Lung (tissue), 12 donors: ENCODE measurements around the gene ABHD12. TPM values are rescaled to one million over a fixed set of nuclear protein-coding genes. Genes with fewer than 3 reads are reported as not detected.

Experiments used
- ATAC-seq: fragments of 200-7000 bp; cut with Tn5 transposase; one replicate; pipeline ENCODE4 v1.9.1; 2020; ENCODE audit warnings: moderate number of reproducible peaks; ENCODE audit not compliant: insufficient read depth, low FRiP score
- DNase-seq, 3 donors: peaks; one replicate each; pipeline ENCODE4 v3.0.0-alpha.2; 2013 to 2017
- H3K27ac ChIP-seq, 2 donors: one replicate each; pipeline ENCODE4 v1.5.1; 2013; ENCODE audit warnings: mild to moderate bottlenecking in 2 of 2, moderate library complexity in 2 of 2, control low read depth in 1 of 2, inconsistent platforms in 1 of 2, low read depth in 1 of 2, low read length in 1 of 2
- H3K27me3 ChIP-seq, 3 donors: one replicate each; pipeline ENCODE4 v1.5.1; 2013; ENCODE audit warnings: low read length in 2 of 3; ENCODE audit not compliant: control insufficient read depth in 3 of 3, insufficient read depth in 3 of 3
- H3K36me3 ChIP-seq, 4 donors: one replicate each; pipeline ENCODE4 v1.5.1; 2013; ENCODE audit warnings: low read length in 4 of 4, mild to moderate bottlenecking in 1 of 4, moderate library complexity in 1 of 4; ENCODE audit not compliant: control insufficient read depth in 4 of 4, insufficient read depth in 4 of 4
- H3K4me1 ChIP-seq, 5 donors: one replicate each; pipeline ENCODE4 v1.5.1; 2013; ENCODE audit warnings: low read length in 5 of 5, mild to moderate bottlenecking in 2 of 5, moderate library complexity in 1 of 5; ENCODE audit not compliant: control insufficient read depth in 5 of 5, insufficient read depth in 5 of 5
- H3K4me3 ChIP-seq: one replicate; pipeline ENCODE4 v1.5.1; 2013; ENCODE audit warnings: mild to moderate bottlenecking, control low read depth, moderate library complexity
- H3K9ac ChIP-seq, 2 donors: one replicate each; pipeline ENCODE4 v1.5.1; 2013; ENCODE audit warnings: low read length in 2 of 2, control low read depth in 1 of 2; ENCODE audit not compliant: insufficient read depth in 1 of 2
- H3K9me3 ChIP-seq, 4 donors: one replicate each; pipeline ENCODE4 v1.5.1; 2013; ENCODE audit warnings: low read length in 3 of 4, mild to moderate bottlenecking in 1 of 4, moderate library complexity in 1 of 4; ENCODE audit not compliant: control insufficient read depth in 4 of 4, insufficient read depth in 3 of 4
- CTCF ChIP-seq: IDR thresholded peaks from 2 replicates; pipeline ENCODE4 v1.5.1; 2012; ENCODE audit warnings: mild to moderate bottlenecking; ENCODE audit errors: control extremely low read depth, extremely low read depth
- WGBS, 2 donors: extraction: QIAGEN DNeasy Blood & Tissue Kit; methylation state at CpG; one replicate each; pipeline ENCODE4 v1.1.7; 2013; 5-methylcytosine and 5-hydroxymethylcytosine counted together
- polyA plus RNA-seq, 2 donors: library from polyadenylated mRNA; stranded (reverse); fragments of 200-250 nt; gene quantifications; one replicate each; pipeline ENCODE4 v1.2.1, GENCODE V29; 2013
- total RNA-seq, 2 donors: library from RNA; depleted of rRNA in 1 of 2; stranded (reverse); fragments of >200 nt in 1 of 2; gene quantifications; one replicate each; pipeline ENCODE4 v1.2.1, GENCODE V29; 2014 to 2021
- donor health status: control.
- donor health status: control.
- donor health status: Bipolar disorder and iron deficiency.
- donor health status: healthy.
- donor health status: DM: yes; HTN: yes; CAD: no.

Gene ABHD12
- total and polyA plus RNA-seq, 4 donors = 34.3 to 58.1 (median 44.6) TPM

DNA sequence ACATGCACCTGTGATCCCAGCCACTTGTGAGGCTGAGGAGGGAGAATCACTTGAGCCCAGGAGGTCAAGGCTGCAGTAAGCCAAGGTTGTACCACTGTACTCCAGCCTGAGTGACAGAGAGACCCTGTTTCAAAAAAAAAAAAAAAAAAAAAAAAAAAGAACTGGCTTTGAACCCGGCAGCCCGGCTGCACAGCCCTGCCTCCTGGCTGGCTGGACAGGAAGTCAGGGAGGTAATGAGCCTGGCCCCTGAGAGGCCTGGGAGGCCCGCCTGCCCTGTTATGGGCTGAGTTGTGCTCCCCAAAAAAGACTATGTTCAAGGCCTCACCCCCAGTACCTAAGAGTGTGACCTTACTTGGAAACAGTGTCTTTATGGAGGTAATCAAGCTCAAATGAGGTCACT is 65.6 kb downstream of the ABHD12 start:
- Histone ChIP-seq H3K27ac (peak overlapping the region in 1 of 2 donors; percentile 56), H3K4me3 (no peak overlapping the region)

DNA sequence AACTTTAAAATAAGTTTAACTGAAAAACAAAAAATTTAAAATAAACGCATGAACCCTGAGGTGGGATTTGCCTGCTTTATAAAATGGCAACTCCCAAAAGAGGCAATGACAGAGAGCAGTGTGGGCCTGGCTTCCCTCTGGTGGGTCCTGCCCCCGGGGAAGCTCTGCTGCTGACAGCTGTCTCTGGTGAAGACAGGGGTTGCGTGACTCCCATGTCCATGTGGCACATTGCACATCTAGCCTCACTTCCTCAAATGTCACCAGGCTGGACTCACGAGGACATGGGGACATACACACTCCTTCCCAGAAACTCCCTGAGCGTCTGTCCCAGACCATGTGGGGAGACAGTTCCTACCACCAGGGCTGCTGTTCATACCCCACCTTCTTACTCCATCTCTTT is 66.2 kb downstream of the ABHD12 start:
- peaks cover 0 to 7% (median 0%) of the 10 kb centered on the region in 5 donors for H3K4me1 ChIP-seq
- no peak overlapping the region for H3K4me3 ChIP-seq
- H3K27me3 ChIP-seq = no peaks in the 10 kb centered on the region
- H3K36me3 ChIP-seq = peaks cover 0 to 12% (median 7%) of the 10 kb centered on the region in 4 donors
- DNase-seq (no peak), ATAC-seq (peak; percentile 78)
- no peak overlapping the region for H3K9ac ChIP-seq
- WGBS, 2 donors = 45 to 71% methylated on average over 5 of the region's 5 CpGs
- H3K9me3 ChIP-seq = peaks cover 0 to 5% (median 0%) of the 10 kb centered on the region in 4 donors
- no peak overlapping the region for H3K27ac ChIP-seq
- no peak for TF ChIP-seq CTCF

More for the DNA sequence above, 65.6 kb downstream of the ABHD12 start:
- peaks cover 0 to 11% (median 7%) of the 10 kb centered on the region in 4 donors for H3K36me3 ChIP-seq
- H3K4me1 ChIP-seq = peaks cover 0 to 7% (median 0%) of the 10 kb centered on the region in 5 donors
- no peak for TF ChIP-seq CTCF
- H3K27me3 ChIP-seq = no peaks in the 10 kb centered on the region
- 56 to 78% methylated on average over 3 of the region's 3 CpGs for WGBS, 2 donors
- H3K9me3 ChIP-seq = peaks cover 0 to 5% (median 0%) of the 10 kb centered on the region in 4 donors
- no peak for ATAC-seq
- H3K9ac ChIP-seq = no peak overlapping the region
- DNase-seq = no peak

DNA sequence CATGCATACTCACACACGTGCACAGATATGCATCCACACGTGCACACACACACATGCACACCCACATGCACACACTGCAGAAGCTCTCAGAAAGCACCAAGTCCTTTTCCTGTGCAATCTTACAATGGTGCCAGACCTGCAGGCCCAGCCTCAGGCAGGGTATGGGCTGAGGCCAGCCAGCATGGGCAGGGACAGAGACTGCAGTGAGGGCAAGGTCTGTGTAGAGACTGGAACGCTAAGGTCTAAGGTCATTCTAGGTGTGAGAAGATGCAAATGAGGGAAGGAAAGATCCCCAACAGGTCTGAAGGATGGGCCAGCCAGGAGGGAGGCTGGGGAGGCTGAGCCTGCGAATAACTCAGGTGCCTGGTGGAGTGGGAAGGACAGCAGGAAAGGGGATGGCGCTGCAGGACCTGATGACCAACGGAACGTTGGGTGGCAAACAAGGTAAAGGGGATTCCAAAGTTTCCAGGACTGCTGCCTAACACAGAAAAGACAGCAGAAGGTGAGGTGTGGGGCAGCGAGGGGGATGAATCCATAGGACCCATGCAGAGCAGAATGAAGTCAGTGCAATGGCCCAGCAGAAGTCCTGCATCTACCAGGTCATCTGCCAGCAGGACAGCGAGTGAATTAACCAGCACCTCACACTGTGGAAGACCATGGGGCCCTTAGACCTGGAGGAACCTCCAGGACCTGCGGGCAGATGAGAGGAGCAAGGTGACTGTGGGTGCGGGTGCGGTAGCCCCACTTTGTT is 67.0 kb downstream of the ABHD12 start:
- DNase-seq (no peak), ATAC-seq (no peak)
- WGBS, 2 donors = 92 to 95% methylated on average over 12 of the region's 12 CpGs
- peaks cover 0 to 7% (median 0%) of the 10 kb centered on the region in 5 donors for H3K4me1 ChIP-seq
- H3K9ac ChIP-seq = no peak overlapping the region
- no peak overlapping the region for H3K4me3 ChIP-seq
- peaks cover 0 to 11% (median 7%) of the 10 kb centered on the region in 4 donors for H3K36me3 ChIP-seq
- peaks cover 0 to 5% (median 0%) of the 10 kb centered on the region in 4 donors for H3K9me3 ChIP-seq
- peak overlapping the region in 1 of 2 donors; percentile 40 for H3K27ac ChIP-seq
- no peaks in the 10 kb centered on the region for H3K27me3 ChIP-seq
- TF ChIP-seq CTCF = no peak
